ACHN (cell line): Measurements from ENCODE around the gene APMAP.

Source experiments
- DNase-seq: peaks from one replicate; pipeline ENCODE4 v3.0.0-alpha.2; 2015
- in situ Hi-C: cut with HindIII; loops from 2 replicates; pipeline ENCODE4 v1.10.0; 2017; ENCODE audit warnings: low sequenced_read_pairs, low pct_ligation_motif_present, low pct_unique_long_range_greater_than_20kb

APMAP gene

DNA sequence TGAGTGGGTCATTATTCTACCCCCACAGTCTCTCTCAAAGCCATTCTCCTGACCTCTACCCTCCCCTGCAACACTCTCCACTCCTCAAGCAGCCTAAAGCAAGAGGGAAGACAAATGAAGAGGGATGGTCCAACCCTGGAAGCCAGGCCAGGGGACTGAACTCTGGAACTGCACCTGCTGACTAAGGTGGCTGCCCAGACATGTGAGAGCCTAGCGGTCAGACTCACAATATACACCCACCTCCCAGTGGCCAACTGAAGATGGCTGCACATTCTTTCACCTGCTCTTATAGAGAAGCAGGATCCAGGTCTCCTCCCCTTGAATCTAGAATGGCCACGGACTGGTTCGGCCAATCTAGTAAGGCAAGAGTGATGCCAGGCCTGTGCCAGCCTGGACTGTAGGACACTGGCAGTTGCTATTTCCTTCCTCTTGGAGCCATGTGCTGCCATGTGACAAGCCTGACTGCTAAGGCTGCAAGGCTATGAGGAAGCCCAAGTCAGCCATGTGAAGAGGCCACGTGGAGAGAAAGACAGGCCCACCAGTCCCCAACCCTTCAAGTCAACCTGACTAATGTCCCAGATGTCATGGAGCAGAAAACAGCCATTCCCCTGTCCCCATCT lies 33.5 kb upstream of the APMAP start:
- DNase-seq: no peak
- in situ Hi-C loops: no loop called here

DNA sequence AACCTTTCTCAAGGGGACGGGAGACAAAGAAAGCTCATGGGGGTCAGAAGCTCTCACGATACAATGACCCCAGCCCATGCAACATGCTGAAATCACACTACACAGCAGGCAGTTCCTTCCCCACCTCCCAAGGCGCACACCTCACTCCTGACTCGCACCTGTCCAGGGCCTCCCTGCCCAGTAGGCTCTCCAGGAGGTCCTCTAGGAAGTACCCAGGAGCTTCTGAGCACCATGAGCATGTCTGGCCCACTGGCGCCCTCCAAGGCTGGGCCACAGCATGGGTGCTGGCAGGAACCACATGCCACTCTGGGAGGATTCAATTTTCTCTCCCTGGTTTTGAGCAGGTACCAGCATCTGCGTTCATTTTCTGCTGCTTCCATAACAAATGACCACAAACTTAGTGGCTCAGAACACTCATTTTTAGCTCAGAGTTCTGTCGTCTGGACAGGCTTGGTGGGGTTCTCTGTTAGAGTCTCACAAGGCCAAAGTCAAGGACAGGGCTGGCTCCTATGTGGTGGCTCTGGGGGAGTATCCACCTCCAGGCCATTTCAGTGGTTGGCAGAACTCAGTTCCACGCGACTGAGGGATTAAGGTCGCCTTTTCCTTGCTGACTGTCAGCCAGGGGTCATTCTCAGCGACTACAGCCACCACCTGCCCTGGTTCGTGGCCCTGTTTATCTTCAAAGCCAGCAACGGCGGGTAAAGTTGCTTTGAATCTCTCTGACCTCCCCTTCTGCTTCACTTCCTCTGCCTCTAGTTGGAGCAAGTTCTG lies 32.7 kb upstream of the APMAP start:
- in situ Hi-C loops: no loop called here
- DNase-seq: no peak

DNA sequence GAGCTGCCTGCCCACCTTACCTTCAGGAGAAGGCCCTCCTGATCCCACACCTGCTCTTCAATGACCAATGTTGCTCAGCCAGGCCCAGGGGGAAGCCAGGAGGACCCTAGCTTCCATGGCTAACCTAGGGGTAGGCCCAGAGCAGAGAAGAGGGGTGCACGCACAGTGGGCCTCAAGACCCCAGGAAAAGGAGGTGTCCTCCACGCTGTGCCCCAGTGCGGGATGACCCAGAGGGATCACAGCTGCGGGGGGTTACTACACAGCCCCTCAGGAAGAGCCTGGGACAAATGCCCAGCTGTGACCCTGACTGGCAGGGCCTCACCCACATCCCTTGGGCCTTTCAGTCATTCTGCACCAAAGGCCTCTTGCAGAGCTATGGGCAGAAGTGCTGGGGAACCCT lies 31.6 kb upstream of the APMAP start:
- in situ Hi-C loops: no loop called here
- no peak for DNase-seq

DNA sequence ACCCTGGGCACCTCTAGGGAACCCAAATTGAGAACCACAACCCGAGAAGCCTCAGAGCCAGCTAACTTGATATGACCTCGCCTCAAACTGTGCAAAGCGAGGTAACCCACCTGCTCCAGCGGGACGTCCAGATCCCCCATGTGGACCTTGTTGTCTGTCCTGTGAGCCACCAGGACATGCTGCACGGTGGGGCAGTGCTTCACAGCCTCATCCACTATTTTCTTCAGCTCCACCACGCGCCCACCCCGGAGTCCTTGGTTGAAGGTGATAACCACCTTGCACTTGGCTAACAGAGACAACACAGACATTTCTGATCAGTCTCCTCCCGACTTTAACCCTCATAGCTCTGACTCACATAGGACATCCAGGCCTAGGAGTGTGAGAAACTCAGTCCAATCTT lies 30.8 kb upstream of the APMAP start:
- in situ Hi-C loops: no loop called here
- DNase-seq: no peak

DNA sequence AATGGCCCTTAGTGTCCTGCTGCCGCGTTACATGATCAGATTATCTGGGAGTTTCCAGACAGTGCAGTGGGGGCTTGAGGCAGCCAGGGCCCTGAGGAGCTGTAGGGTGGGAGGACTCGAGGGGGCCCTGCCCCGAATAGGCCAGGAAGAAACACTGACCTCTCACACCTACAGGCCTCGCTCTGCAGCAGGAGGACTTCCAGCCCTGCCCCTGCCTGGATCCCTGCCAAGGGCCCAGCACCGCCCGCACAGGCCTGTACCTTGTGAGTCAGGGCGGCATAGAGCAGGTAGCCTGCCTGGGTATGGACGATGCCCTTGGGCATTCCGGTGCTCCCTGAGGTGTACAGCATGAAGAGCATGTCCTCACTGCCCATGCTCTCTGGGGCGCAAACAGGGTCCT lies 30.1 kb upstream of the APMAP start:
- in situ Hi-C loops: no loop called here
- no peak for DNase-seq

DNA sequence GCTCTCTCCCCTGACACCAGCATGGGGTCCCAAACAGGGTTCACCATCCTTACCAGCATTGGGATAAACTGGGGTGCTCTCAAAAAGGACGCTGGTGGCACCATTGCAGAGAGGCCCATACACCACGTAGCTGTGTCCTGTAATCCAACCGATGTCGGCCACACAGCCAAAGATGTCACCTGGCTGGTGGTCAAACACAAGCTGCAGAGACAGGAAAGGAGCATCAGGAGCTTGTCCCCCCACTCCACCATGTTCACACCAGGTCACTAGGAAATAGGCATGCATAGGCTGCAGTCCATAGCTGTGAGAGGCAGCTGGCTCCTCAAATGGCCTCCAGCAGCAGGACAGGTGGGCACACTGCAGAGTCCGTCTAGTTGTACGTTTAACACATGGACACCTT lies 28.8 kb upstream of the APMAP start:
- DNase-seq: no peak
- in situ Hi-C loops: no loop called here

DNA sequence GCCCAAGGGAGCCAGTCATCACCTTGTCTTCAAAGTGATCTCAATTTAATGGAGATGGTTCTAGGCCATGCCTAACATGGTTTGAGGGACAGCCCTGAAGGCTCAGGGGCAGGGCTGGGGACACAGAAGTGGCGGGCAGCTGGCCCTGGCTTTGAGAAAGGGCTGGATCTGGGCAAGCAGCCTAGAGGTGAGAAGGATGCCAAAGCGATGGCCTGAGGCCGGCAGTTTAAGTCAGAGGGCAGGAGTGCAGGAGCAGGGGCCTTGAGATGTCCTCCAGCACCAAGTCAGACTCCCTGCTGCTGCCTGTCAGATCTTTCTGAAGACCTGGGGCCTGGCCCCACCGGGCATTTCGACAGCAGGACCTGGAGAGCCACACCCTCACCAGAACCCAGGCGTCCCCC lies 28.4 kb upstream of the APMAP start:
- DNase-seq: no peak
- in situ Hi-C loops: no loop called here

DNA sequence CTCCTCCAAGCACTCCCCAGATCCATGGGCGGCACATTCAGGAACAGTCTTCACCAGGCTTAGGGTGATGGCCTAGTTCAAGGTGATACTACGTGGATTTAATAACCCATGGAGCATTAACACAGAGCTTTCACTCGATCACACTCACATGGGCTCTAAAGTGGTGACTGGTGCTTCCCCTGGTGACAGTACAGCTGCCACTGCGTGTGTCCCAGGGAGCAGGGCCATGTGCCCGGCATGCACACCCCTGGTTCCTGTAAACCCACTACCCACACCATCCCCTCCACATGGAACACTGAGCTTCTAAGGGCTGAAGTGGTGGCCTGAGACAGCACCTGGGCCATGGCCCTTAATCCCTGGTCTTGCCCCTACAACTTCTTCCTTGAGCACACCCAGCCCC lies 27.8 kb upstream of the APMAP start:
- DNase-seq: no peak
- in situ Hi-C loops: no loop called here

DNA sequence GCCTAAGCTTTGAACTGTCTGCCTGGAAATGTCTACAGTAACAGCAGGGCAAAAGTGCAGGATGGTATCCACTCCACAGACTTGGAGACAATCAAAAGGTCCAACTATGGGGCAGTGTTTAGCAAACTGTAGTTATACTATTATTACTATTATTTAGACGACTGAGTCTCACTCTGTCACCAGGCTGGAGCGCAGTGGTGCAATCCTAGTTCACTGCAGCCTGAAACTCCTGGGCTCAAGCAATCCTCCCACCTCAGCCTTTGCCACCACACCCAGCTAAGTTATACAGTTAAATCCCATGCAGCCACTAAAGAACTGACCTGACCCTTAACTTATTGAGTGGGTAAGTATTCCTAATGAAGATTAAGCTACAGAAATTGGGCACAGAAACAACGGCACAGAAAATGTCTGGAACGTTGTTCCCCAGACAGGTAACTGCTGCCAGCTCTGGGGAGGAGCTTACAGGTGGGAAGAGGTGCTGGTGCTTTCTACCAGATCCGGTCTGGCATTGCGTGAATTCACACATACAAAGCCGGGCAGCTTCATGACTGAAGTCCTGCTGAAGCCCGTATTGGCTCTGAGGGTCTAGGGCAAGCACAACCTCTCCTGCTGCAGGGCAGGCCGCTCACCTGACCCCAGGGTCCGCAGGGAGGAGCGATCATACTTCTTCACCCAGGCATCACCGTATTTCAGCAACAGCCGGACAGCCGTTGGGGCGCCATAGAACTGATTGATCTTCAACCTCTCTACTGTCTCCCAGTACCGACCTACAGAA lies 27.0 kb upstream of the APMAP start:
- in situ Hi-C loops: no loop called here
- DNase-seq: no peak

DNA sequence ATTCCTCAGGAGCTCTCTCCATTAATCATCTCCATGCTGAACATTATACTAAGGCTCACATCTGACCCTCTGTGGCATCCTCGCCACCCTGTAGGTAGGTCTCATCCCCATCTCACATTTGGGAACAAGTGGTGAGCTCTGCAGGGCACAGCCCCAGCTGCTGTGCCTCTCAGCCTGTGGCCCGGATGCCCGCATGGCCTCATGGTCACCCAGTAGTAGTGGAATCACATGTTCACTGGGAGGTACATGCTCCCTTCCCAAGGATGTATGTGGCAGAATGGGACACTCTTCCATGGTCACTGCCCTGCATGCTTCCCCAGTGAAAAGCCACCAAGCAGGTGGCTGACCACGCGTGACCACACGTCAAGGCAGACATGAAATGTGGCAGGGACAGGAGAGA lies 26.3 kb upstream of the APMAP start:
- in situ Hi-C loops: no loop called here
- DNase-seq: no peak

DNA sequence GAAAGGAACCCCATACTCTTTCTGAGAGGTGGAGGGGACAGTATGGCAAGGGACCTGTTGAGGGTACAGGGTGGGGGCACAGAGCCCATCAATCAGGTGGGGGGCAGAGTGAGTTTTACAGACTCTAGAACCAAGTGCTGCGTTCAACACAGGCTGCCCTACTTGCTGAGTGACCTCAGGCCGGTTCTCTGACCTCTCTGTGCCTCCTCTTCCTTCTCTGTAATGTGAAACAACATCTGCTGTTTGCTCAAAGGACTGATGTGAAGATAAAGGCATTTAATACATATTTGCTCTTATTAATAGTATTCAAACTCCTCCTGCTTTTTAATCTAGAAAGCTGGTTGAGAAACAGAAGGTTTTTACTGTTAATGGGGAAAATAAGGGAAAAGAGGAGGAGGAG lies 25.9 kb upstream of the APMAP start:
- no peak for DNase-seq
- in situ Hi-C loops: no loop called here

DNA sequence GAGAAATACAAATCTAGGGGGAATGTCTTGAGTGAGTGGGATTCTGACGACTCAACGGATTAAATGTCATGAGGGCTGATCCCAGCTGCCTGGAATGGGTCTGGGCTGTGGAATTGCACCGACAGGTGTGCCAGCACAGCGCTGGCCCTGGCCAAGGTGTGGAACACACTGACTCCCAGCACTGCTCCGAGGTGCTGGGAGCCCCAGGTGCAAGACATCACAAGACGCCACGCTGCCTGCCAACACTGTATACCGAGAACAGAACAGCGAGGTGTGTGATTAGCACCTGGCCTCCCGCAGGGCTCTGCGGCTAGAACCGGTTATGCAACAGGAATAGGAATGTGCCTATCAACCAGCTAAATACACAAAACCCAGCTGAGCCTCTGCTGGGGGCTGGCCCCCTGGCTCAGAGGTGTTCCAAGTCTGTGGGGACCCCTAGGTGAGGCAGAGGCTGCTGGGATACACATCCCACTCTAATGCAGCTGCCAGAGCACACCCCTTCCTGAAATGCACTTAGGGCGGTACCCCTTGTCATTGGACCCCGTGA lies 24.8 kb upstream of the APMAP start:
- in situ Hi-C loops: no loop called here
- DNase-seq: no peak

DNA sequence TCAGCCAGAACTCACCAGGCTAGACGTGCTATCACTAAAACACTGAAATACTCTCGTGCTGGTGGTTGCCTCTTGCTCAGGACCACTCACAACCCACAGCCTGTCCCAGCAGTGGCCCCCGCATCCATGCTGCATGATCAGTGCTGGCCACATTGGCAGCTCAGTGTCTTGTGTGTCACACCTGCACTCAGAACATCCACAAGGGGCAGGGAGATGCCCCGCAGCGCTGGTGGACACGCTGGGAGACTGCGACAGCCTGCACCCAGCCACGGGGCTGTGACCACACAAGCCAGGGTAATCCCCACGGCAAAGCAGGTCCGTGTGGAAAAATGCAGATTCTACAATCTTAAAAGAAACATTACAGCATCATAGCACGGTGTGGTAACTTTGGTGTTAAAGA lies 23.9 kb upstream of the APMAP start:
- in situ Hi-C loops: no loop called here
- DNase-seq: no peak

DNA sequence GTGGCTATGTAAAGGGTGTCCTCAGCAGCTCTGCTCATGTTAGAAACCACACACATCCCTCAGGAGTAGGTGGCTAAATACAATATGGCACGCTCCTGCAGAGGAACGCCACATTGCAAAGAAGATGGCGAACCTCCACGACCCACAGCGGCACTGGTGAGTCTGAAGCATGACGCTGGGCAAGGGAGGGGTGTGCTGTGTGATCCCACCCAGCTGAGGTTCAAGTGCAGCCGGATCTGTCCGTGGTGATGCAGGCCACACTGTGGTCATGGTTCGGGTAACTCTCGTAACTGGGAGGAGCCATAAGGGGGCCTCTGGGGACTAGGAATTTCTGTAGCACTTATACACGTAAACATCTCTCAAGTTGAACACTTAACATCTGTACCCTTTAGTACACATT lies 23.4 kb upstream of the APMAP start:
- no peak for DNase-seq
- in situ Hi-C loops: no loop called here

DNA sequence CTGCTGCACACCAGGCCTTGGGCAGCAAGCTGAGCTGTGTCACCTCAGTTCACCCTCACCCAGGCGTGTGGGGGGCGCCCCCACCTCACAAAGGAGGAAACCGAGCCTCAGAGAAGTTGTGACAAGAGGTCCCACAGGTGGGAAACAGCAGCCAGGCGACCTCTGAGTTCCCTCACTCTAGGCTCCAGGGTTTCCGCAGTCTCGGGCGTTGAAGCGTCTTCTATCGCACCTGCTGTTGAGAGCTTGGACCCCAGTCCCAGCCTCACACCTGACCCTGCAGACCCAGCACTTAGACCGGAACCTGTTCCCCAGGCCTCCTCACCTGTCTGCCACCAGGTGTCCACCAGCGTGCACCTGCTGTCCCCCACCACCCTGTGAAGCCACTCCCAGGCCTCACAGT lies 22.3 kb upstream of the APMAP start:
- no peak for DNase-seq
- in situ Hi-C loops: no loop called here

DNA sequence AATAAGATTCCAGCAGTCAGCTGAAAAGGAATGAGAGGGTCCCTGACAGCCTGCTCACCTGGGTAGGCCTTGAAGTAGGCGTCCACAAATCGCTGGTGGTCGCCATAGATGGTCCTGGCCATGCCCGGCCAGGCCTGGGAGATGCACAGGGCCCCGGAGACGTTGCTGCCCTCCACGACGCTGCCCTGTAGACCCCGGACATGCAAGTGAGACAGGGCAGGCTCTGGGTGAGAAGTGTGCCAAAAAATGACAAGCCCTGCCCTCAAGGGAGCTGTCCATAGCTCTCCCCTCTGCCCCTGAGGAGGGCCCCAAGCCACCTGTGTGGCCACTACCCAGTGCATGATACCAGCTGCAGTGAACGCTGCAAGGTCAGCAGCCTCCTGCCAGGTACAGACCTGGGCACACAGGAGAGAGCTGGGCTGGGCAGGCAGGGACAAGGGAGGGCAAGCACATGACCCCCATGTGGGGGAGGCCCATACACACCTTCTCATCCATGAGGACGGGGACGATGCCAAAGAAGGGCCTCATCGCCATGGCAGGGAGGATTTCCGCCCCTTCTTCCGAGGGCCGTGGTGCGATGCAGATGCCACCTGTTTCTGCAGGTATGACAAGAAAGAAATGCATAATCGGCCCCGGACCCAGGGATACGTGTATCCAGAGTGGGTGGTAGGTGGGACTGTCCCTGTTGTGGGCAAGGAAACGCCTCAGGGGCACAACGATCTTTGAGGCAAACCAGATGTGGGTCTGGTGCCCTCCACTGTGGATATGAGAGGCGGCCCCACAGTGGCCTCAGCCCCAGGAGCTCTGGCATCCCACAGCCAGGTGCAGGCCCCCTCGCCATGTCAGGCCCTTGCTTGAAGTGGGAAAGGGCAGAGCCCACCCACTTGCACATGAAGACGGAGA lies 21.2 kb upstream of the APMAP start:
- in situ Hi-C loops: no loop called here
- DNase-seq: no peak

DNA sequence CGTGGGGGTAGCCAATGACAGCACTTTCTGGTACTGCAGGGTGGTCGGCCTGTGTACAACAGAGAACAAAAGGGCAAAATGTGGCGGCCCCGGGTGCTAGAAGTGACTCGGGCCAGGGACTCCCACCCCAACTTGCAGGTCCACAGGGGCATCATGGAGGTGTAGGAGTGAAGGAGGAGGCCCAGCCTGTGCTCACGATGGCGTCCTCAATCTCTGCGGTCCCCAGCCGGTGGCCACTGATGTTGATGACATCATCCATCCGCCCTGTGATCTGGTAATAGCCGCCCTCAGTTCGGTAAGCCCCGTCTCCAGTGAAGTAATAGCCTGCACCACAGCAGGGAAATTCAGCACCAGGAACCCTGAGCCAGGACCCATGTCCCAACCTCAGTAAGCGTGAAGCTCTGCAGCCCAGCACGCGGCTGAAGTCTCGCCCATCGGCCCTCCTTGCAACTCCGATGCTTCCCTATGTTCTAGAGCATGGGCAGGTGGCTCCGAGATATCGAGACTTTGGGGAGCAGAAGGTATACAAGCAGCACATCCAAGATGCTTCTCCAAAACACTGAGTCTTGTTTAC lies 20.2 kb upstream of the APMAP start:
- no peak for DNase-seq
- in situ Hi-C loops: no loop called here

DNA sequence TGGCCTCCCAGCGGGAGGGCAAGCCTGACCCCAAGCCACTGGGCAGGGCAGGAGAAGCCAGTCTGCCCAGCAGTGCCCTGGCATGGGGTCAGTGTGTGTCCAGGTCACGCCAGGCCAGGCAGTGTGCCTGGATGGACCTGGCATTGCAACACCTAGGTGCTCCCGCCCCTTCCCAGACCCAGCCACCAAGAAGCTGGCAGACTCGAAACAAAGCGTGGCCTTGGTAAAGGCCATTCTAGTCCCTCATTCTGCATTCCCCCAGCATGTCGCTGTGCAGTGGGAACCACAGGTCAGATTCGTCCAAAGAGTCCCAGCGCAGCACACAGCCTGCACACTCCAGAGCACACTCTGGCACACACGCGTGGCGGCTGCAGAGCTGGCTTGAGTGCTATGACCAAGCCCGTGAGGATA lies 19.3 kb upstream of the APMAP start:
- DNase-seq: no peak
- in situ Hi-C loops: no loop called here
